Activated T-cell treated with anti-CD3 and anti-CD28 coated beads for 48 hours (primary cell): Measurements from ENCODE around the gene VGF.
"Not testable (repeated sequence)": the region's sequence is repeated elsewhere in the genome, so short reads cannot be mapped to it uniquely, and the experiment has no call there.

ENCODE experiments used
- DNase-seq: peaks from one replicate; pipeline ENCODE4 v3.0.0-alpha.2; 2020; ENCODE audit warnings: low read depth

Gene VGF

DNA sequence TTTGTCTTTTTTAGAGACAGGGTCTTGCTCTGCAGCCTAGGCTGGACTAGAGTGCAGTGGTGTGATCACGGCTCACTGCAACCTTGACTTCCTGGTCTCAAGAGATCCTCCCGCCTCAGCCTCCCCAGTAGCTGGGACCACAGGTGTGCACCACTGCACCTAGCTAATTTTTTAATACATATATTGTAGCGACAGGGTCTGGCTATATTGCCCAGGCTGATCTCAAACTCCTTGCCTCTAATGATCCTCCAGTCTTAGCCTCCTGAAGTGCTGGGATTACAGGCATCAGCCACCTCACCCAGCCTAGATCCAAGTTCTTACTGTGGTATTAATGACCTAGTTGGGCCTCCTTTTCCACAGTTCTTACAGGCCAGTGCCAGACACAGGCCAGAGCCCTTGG is 50.2 kb downstream of the VGF start:
- no peak for DNase-seq

- DNase-seq: no peak
Measured at GRCh38 chr7:101114492-101114891, 50.9 kb downstream of the VGF start.

DNA sequence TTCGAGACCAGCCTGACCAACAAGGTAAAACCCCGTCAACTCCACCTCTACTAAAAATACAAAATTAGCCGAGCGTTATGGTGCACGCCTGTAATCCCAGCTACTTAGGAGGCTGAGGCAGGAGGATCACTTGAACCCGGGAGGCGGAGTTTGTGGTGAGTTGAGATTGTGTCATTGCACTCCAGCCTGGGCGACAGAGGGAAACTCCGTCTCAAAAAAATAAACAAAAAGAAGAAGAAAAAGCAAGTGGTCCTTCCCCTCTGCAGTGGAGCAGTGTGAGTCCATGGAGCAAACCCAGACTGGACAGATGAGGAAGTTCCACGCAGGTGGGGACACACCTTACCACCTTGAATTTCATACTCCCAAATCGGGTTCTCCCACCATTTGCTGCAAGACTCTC is 51.5 kb downstream of the VGF start:
- no peak for DNase-seq

DNA sequence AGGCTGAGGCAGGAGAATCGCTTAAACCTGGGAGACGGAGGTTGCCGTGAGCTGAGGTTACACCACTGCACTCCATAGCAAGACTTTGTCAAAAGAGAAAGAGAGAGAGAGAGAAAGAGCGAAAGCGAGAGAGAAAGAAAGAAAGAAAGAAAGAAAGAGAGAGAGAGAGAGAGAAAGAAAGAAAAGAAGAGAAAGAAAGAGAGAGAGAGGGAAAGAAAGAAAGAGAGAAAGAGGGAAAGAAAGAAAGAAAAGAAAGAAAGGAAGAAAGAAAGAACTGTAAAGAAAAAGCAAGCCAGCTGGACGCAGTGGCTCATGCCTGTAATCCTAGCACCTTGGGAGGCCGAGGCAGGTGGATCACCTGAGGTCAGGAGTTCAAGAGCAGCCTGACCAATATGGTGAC is 52.2 kb downstream of the VGF start:
- not testable (repeated sequence) for DNase-seq
